Cardiac septum (tissue), 1 donor: Measurements from ENCODE around the gene FAM210B. TPM values are rescaled to one million over a fixed set of nuclear protein-coding genes. Genes with fewer than 3 reads are reported as not detected.

Experiments used
- DNase-seq: peaks from one replicate; pipeline ENCODE4 v3.0.0-alpha.2; 2020; ENCODE audit warnings: low spot score
- intact Hi-C: fragments of 100-400 bp; cut with DNase I; formaldehyde crosslinking; loops from one replicate; pipeline ENCODE4 v1.14.0; 2022
- total RNA-seq: library from RNA; stranded (reverse); fragmentation: NEBNext Ultra II Directional; extraction: Animal tissue kit (Norgen Biotek cat#: 25700); gene quantifications from one replicate; pipeline ENCODE4 v1.2.1, GENCODE V29; 2021
- donor health status: DM: no; HTN: no; CAD: no.

FAM210B gene
- total RNA-seq, 1 donor from 2014 or later, result 41.5 TPM

- intact Hi-C loops, result no loop called here
- DNase-seq, result peak; percentile 79
These were observed 698 bp downstream of the FAM210B start for GRCh38 chr20:56359212-56360132.

DNA sequence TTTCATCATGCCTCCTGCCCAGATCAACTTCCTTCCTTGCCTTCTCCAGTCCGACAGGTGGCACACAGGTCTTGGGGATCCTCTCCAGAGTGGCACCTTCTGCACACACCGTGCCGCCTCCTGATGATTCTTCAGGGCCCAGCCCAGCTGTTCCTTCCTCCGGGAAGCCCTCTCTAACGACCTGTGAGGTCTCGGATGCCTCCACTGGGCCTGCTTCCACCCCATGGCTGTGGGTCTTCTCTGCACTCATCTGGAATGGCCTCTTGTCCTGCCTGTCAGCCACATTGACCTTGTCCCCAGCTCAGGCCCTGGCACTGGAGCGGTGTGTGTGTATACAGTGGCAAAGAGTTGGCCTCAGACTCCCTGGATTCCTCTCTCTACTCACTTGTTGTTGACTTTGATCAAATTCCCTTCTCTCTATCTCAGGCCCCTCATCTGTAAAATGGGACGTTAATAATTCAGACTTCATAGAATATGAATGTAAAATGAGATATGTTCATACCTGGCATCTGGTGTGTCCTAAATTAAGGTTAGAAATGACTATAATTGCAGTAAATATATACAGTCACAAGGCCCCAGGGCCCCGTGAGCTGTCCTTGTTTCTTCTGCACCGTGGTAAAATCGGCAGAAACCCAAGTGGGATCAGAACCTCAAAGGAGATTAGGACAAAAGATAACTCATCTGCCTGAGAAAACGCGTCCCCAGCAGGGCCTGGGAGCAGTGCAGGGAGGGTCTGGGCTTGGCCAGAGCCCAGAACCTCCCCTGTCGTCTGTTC, 1.5 kb downstream of the FAM210B start:
- intact Hi-C loops, result no loop called here
- no peak for DNase-seq

DNA sequence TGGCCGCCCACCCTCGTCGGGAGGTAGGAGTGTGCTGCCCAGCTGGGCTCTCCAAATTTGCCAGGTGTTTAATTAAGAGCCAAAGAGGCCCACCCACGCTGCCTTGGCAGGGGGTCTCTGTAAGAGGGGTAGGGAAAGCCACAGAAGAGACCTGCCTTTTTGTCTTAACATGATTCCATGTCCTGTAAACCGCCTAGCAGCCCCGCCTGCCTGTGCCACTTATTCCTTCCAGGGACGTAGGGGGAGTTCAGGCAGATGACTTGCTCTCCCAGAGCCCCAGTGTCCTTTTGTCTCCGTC, 2.1 kb downstream of the FAM210B start:
- DNase-seq, result no peak
- intact Hi-C loops, result no loop called here

DNA sequence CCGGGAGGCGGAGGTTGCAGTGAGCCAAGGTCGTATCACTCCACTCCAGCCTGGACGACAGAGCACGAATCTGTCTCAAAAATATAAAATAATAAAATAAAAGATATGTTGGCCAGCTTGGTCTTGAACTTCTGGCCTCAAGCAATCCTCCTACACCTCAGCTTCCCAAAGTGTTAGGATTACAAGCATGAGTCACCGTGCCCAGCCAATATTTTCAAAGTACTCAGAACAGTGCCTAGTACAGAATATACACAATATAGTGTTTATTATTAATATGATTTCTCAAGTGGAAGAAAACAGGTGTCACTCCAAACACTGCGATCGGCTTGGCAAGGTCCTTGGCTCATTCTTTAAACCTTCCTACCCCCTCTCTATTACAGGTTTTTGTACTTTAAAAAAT, 3.1 kb downstream of the FAM210B start:
- intact Hi-C loops, result no loop called here
- DNase-seq, result no peak

GRCh38 chr20:56362833-56363413, 4.1 kb downstream of the FAM210B start:
- intact Hi-C loops, result no loop called here
- no peak for DNase-seq

- intact Hi-C loops, result no loop called here
- no peak for DNase-seq
These were observed 4.7 kb downstream of the FAM210B start for GRCh38 chr20:56363491-56363890.

GRCh38 chr20:56368351-56369134, 9.8 kb downstream of the FAM210B start:
- DNase-seq, result no peak
- intact Hi-C loops, result no loop called here

DNA sequence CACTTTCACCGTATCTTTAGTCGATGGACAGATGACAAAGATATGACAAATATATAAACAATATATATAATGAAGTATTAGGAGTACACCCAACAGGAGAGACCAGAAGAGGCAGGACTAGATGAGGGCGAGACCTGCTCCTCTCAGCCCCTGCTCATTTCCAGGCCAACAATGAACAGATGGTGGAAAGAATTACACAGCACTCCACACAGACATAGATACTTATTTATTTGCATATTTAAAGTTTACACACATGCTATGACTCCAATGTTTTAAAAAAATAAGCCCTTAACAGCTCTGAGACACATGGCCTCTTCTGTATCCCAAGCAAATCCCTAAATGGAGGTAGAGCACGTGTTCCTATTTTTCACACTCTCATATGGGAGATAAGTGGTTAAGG, 10.4 kb downstream of the FAM210B start:
- intact Hi-C loops, result no loop called here

GRCh38 chr20:56371977-56372376, 13.2 kb downstream of the FAM210B start:
- intact Hi-C loops, result no loop called here
- DNase-seq, result no peak

More for the DNA sequence above, 10.4 kb downstream of the FAM210B start:
- DNase-seq, result no peak

GRCh38 chr20:56372850-56373249, 14.1 kb downstream of the FAM210B start:
- DNase-seq, result no peak
- intact Hi-C loops, result no loop called here

GRCh38 chr20:56373942-56374341, 15.2 kb downstream of the FAM210B start:
- intact Hi-C loops, result no loop called here
- no peak for DNase-seq

DNA sequence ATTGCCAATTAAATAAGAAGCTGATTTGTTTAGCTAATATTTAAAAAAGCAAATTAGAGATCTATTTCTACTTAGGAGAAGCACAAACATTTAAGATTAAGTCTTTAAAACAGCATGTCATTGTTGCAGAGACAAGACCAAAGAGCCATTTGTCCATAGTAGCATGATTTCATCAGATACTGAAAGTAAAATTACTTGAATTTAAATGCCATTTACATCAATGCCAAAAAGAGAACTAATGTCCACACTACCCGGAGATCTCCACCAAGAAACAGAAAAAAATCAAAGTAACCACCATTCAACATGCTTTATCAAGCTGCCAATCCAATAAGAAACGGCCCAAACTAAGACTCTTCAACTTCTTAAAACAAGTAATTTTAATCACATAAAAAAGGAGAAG, 17.6 kb downstream of the FAM210B start:
- intact Hi-C loops, result no loop called here
- no peak for DNase-seq

DNA sequence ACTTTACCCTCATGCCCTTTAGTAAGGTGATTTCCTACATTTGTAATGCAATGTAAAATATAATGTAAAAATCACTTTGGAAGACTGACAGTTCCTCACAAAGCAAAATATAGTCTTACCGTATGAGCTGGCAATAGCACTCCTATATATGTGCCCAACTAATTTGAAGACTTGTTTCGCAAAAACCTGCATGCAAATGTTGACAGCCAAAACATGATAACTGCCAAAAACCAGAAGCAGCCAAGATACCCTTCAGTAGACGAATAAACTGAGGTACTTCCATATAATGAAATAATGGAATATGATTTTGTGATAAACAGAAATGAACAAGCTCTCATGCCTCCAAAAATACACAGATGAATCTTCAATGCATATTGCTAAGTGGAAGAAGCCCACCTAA, 19.6 kb downstream of the FAM210B start:
- no peak for DNase-seq
- intact Hi-C loops, result no loop called here

DNA sequence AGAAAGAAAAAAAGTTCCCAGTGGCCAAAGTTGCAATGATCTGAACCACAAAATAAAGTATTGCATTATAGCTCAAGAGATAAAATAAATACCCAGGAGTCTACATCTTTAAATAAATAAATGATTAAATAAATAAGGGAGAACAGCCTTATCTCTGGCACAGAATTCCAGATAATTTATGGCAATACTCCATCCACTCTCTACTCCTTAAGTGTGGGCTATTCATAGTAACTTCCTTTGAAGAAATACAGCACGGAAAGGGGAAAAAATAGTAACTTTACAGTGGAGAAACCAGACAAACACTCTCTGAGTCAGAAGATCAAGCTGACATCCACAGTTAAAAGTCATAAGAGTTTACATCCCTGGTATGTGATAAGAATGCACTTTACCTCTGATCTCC, 21.6 kb downstream of the FAM210B start:
- DNase-seq, result no peak
- intact Hi-C loops, result no loop called here

- intact Hi-C loops, result no loop called here
- no peak for DNase-seq
These were observed 22.7 kb downstream of the FAM210B start for GRCh38 chr20:56381501-56381900.

GRCh38 chr20:56382696-56383095, 23.9 kb downstream of the FAM210B start:
- no peak for DNase-seq
- intact Hi-C loops, result no loop called here

GRCh38 chr20:56383334-56383733, 24.6 kb downstream of the FAM210B start:
- intact Hi-C loops, result no loop called here

GRCh38 chr20:56385130-56385529, 26.4 kb downstream of the FAM210B start:
- intact Hi-C loops, result no loop called here
- no peak for DNase-seq

More at GRCh38 chr20:56383334-56383733, 24.6 kb downstream of the FAM210B start:
- DNase-seq, result no peak

GRCh38 chr20:56386219-56386618, 27.4 kb downstream of the FAM210B start:
- DNase-seq, result no peak
- intact Hi-C loops, result no loop called here

DNA sequence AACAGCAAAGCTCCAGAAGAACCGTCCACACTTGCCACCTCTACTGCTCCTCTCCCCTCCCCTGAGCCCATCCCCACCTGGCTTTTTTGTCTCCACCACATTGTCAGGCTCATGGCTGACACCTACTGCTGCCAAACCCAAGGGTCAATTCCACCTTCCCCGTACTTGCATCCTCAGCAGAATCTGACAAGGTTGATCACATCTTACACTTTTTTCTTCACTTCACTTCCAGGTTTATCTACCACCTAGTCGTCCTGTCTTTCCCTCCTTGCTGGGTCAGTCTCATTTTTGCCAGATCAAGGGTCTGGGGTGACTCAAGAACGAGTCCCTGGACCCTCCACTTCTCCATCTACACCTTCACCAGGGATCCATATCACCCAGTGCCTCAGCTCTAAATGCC, 30.1 kb downstream of the FAM210B start:
- DNase-seq, result no peak
- intact Hi-C loops, result no loop called here
